WTC11 (cell line): ENCODE data around the gene PANX2. TPM values are rescaled to one million over a fixed set of nuclear protein-coding genes. Genes with fewer than 3 reads are reported as not detected.
A peak's percentile ranks its signal among the peaks of the same experiment; 100 is the strongest.

Experiments used
- ATAC-seq: fragments of 200-7000 bp; cut with Tn5 transposase; 2 replicates; pipeline ENCODE4 v1.10.0; 2021; ENCODE audit warnings: mild to moderate bottlenecking, moderate library complexity
- Bru-seq: library from RNA; stranded (reverse); fragments of 400-500 nt; gene quantifications from one replicate; lab custom pipeline; 2021; lab: Mats Ljungman, UMichigan
- CTCF ChIA-PET: fragments of 300-600 bp; sonication (Branson Sonifier 250); formaldehyde crosslinking; loops from one replicate; lab custom pipeline; 2021; ENCODE audit warnings: antibody characterized with exemption; lab: Charles Lee
- POLR2A ChIA-PET: fragments of 350-600 bp; sonication (Branson Sonifier 250); formaldehyde crosslinking; loops from one replicate; lab custom pipeline; 2021; ENCODE audit warnings: antibody characterized with exemption; lab: Charles Lee
- DNase-seq: peaks from one replicate; pipeline ENCODE4 v3.0.0; 2021; ENCODE audit warnings: low spot score
- H3K27ac Mint-ChIP-seq: 2 replicates; pipeline ENCODE4 v1.8.0; 2021; ENCODE audit warnings: mixed read lengths
- H3K27me3 Mint-ChIP-seq: 2 replicates; pipeline ENCODE4 v1.8.0; 2021; ENCODE audit warnings: low read depth, mild to moderate bottlenecking, moderate library complexity, mixed read lengths
- H3K36me3 Mint-ChIP-seq: 2 replicates; pipeline ENCODE4 v1.8.0; 2021; ENCODE audit warnings: mixed read lengths
- H3K4me1 Mint-ChIP-seq: 2 replicates; pipeline ENCODE4 v1.8.0; 2022; ENCODE audit warnings: mixed read lengths
- H3K4me3 Mint-ChIP-seq: 2 replicates; pipeline ENCODE4 v1.8.0; 2021; ENCODE audit warnings: mild to moderate bottlenecking, moderate library complexity, mixed read lengths
- H3K9me3 Mint-ChIP-seq: 2 replicates; pipeline ENCODE4 v1.8.0; 2021; ENCODE audit warnings: mixed read lengths
- ETV6 ChIP-seq: sonication (generic); formaldehyde crosslinking; IDR thresholded peaks from 2 replicates; pipeline ENCODE4 v1.8.1; 2022; ENCODE audit warnings: mild to moderate bottlenecking, missing genetic modification reagents
- FOXJ3 ChIP-seq: sonication (generic); formaldehyde crosslinking; IDR thresholded peaks from 2 replicates; pipeline ENCODE4 v1.9.0; 2021; ENCODE audit warnings: missing genetic modification reagents, mild to moderate bottlenecking, borderline replicate concordance
- FOXP1 ChIP-seq: sonication (generic); formaldehyde crosslinking; IDR thresholded peaks from 2 replicates; pipeline ENCODE4 v1.8.0; 2022; ENCODE audit warnings: missing genetic modification reagents, mild to moderate bottlenecking, moderate library complexity, borderline replicate concordance
- NFATC4 ChIP-seq: fragments of 250-450 bp; sonication (Bioruptor Pico); IDR thresholded peaks from 2 replicates; pipeline ENCODE4 v1.9.0; 2021; ENCODE audit warnings: mild to moderate bottlenecking
- NR3C1 ChIP-seq: sonication (generic); formaldehyde crosslinking; conservative IDR thresholded peaks from 2 replicates; pipeline ENCODE4 v1.8.1; 2023; ENCODE audit warnings: low read depth, mild to moderate bottlenecking, missing genetic modification reagents
- RORB ChIP-seq: fragments of 250-450 bp; sonication (Bioruptor Pico); IDR thresholded peaks from 2 replicates; pipeline ENCODE4 v1.9.0; 2021; ENCODE audit warnings: mild to moderate bottlenecking
- SP1 ChIP-seq: sonication (generic); formaldehyde crosslinking; conservative IDR thresholded peaks from 2 replicates; pipeline ENCODE4 v1.8.1; 2022; ENCODE audit warnings: missing genetic modification reagents
- ZBTB21 ChIP-seq: sonication (generic); formaldehyde crosslinking; IDR thresholded peaks from 2 replicates; pipeline ENCODE4 v1.8.1; 2023; ENCODE audit warnings: mild to moderate bottlenecking, missing genetic modification reagents, borderline replicate concordance
- ZNF121 ChIP-seq: sonication (generic); formaldehyde crosslinking; IDR thresholded peaks from 2 replicates; pipeline ENCODE4 v1.8.0; 2023; ENCODE audit warnings: missing genetic modification reagents
- ZNF138 ChIP-seq: sonication (generic); formaldehyde crosslinking; conservative IDR thresholded peaks from 2 replicates; pipeline ENCODE4 v1.8.1; 2022; ENCODE audit warnings: mild to moderate bottlenecking, moderate library complexity, missing genetic modification reagents
- ZNF416 ChIP-seq: fragments of 250-450 bp; sonication (Bioruptor Pico); IDR thresholded peaks from 2 replicates; pipeline ENCODE4 v1.9.0; 2021; ENCODE audit warnings: mild to moderate bottlenecking, inconsistent platforms
- long read RNA-seq, 3 experiments: library from RNA in 1 of 3; library from capped mRNA in 1 of 3; library from polyadenylated mRNA in 1 of 3; unstranded in 2 of 3; stranded (forward) in 1 of 3; transcript quantifications; one replicate each; pipeline ENCODE4 v2.0.0, GENCODE V29; 2021
- total RNA-seq: library from RNA; stranded (reverse); gene quantifications from 3 replicates; pipeline ENCODE4 v1.2.3, GENCODE V29; 2021
- TF ChIP-seq, protein P1 (sequence below): fragments of 250-450 bp; sonication (Bioruptor Pico); IDR thresholded peaks from 2 replicates; pipeline ENCODE4 v1.9.0; 2021; ENCODE audit warnings: mild to moderate bottlenecking, borderline replicate concordance
- TF ChIP-seq, protein P2 (sequence below): sonication (generic); formaldehyde crosslinking; IDR thresholded peaks from 2 replicates; pipeline ENCODE4 v1.8.1; 2023; ENCODE audit warnings: mild to moderate bottlenecking, missing genetic modification reagents
- TF ChIP-seq, protein P3 (sequence below): sonication (generic); formaldehyde crosslinking; IDR thresholded peaks from 2 replicates; pipeline ENCODE4 v1.8.0; 2022; ENCODE audit warnings: mild to moderate bottlenecking, missing genetic modification reagents
- TF ChIP-seq, protein P4 (sequence below): sonication (generic); formaldehyde crosslinking; IDR thresholded peaks from 2 replicates; pipeline ENCODE4 v1.8.0; 2022; ENCODE audit warnings: missing genetic modification reagents

PANX2 gene, protein sequence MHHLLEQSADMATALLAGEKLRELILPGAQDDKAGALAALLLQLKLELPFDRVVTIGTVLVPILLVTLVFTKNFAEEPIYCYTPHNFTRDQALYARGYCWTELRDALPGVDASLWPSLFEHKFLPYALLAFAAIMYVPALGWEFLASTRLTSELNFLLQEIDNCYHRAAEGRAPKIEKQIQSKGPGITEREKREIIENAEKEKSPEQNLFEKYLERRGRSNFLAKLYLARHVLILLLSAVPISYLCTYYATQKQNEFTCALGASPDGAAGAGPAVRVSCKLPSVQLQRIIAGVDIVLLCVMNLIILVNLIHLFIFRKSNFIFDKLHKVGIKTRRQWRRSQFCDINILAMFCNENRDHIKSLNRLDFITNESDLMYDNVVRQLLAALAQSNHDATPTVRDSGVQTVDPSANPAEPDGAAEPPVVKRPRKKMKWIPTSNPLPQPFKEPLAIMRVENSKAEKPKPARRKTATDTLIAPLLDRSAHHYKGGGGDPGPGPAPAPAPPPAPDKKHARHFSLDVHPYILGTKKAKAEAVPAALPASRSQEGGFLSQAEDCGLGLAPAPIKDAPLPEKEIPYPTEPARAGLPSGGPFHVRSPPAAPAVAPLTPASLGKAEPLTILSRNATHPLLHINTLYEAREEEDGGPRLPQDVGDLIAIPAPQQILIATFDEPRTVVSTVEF
- total RNA-seq (10.2 to 10.7 TPM (median 10.3 TPM) in 3 replicates), Bru-seq, nascent RNA (percentile 35 among the genes with signal in this experiment)
- long read RNA-seq, experiment 1, partial matches to known transcripts = 6 of 10 reads
- long read RNA-seq, experiment 1, other reads (novel, unspliced or antisense) = 2 of 10 reads
- long read RNA-seq, experiment 2, partial matches to known transcripts = 11 of 15 reads
- long read RNA-seq, experiment 2, other reads (novel, unspliced or antisense) = 3 of 15 reads
- long read RNA-seq, experiment 3 = 0 reads

DNA sequence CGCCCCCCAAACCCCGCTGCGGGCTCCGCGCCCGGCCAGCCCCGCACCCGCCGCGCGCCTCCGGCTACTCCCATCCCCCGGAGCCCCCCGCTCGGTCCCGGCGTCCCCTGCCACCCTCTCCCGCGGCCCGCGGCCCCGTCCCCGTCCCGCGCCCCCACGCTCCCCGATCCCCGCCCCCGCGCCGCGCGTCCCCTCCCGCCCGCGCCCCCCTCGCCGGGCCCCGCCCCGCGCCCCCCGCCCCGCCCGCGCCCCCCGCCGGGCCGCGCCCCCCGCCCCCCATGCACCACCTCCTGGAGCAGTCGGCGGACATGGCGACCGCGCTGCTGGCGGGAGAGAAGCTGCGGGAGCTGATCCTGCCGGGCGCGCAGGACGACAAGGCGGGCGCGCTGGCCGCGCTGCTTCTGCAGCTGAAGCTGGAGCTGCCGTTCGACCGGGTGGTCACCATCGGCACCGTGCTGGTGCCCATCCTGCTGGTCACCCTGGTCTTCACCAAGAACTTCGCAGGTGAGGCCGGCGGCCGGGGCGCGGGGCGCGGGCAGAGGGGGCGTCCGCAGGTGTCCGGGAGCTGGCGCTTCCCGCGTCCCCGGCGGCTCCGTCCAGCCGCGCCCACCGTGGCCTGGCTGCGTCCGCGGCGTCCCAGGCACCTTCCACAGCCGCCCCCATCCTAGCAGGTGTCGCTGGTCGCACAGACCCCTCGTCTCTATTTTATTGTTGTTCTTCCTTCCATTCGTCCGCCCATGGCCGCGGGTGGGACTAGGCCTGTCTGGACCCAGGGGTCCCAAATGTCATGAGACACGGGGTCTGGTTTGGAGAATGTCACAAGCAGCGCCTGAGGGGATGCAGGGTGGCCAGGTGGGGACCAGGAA, at the start of gene PANX2:
TSS of gene PANX2 (plus strand) at position 279 of the 866 bp plus-strand sequence. CDS start at position 279, 0 bp downstream.
- peak; percentile 33 for ATAC-seq

DNA sequence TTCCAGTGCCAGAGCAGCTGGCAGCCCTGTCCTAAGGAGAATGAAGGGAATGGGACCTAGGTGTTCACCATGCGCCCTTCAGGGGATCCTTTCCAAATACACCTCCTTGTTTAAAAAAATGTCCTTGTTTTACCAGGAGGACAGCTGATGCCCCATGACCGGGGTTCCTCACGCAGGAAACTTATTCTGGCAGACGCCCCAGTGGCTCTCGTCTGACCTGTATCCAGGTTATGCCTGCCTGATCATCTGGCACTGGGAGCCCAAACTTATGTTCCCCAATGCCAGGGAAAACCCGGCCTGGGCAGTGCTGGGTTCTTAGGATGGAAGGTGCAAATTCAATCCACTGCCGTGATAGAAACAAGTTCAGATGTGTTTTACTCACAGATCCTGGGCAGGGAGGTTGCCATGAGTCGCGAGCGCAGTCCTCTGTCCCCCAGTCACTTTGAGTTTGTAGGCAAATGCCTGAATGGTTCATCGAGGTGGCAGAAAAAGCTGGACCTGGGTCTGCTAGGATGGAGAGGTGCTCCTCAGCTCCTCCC, 49.3 kb upstream of the PANX2 start:
- ChIA-PET CTCF (interaction anchor here (1.1 kb wide), 1 partner anchor 62 kb away, joined by 3 read pairs; no protein-coding TSS in a partner anchor), POLR2A (no interaction called here)
- Mint-ChIP-seq H3K36me3 (no peaks in the 10 kb centered on the region), H3K27me3 (peaks cover 2% of the 10 kb centered on the region; the same call in 1 of the 2 replicates), H3K9me3 (peaks cover 20% of the 10 kb centered on the region), H3K4me3 (no peak overlapping the region), H3K27ac (no peak overlapping the region), H3K4me1 (no peaks in the 10 kb centered on the region)
- DNase-seq = no peak
- ATAC-seq = no peak
- TF ChIP-seq SP1 (CRISPR knock-in tag) = no peak
- no peak for TF ChIP-seq NFATC4 (CRISPR knock-in tag)
- TF ChIP-seq, protein P1, sequence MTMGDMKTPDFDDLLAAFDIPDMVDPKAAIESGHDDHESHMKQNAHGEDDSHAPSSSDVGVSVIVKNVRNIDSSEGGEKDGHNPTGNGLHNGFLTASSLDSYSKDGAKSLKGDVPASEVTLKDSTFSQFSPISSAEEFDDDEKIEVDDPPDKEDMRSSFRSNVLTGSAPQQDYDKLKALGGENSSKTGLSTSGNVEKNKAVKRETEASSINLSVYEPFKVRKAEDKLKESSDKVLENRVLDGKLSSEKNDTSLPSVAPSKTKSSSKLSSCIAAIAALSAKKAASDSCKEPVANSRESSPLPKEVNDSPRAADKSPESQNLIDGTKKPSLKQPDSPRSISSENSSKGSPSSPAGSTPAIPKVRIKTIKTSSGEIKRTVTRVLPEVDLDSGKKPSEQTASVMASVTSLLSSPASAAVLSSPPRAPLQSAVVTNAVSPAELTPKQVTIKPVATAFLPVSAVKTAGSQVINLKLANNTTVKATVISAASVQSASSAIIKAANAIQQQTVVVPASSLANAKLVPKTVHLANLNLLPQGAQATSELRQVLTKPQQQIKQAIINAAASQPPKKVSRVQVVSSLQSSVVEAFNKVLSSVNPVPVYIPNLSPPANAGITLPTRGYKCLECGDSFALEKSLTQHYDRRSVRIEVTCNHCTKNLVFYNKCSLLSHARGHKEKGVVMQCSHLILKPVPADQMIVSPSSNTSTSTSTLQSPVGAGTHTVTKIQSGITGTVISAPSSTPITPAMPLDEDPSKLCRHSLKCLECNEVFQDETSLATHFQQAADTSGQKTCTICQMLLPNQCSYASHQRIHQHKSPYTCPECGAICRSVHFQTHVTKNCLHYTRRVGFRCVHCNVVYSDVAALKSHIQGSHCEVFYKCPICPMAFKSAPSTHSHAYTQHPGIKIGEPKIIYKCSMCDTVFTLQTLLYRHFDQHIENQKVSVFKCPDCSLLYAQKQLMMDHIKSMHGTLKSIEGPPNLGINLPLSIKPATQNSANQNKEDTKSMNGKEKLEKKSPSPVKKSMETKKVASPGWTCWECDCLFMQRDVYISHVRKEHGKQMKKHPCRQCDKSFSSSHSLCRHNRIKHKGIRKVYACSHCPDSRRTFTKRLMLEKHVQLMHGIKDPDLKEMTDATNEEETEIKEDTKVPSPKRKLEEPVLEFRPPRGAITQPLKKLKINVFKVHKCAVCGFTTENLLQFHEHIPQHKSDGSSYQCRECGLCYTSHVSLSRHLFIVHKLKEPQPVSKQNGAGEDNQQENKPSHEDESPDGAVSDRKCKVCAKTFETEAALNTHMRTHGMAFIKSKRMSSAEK (CRISPR knock-in tag) = no peak
- TF ChIP-seq ZNF138 (CRISPR knock-in tag) = no peak
- no peak for TF ChIP-seq ZNF416
- TF ChIP-seq FOXP1 (CRISPR knock-in tag) = no peak
- TF ChIP-seq RORB (CRISPR knock-in tag) = no peak
- TF ChIP-seq ETV6 (CRISPR knock-in tag) = no peak
- TF ChIP-seq, protein P2, sequence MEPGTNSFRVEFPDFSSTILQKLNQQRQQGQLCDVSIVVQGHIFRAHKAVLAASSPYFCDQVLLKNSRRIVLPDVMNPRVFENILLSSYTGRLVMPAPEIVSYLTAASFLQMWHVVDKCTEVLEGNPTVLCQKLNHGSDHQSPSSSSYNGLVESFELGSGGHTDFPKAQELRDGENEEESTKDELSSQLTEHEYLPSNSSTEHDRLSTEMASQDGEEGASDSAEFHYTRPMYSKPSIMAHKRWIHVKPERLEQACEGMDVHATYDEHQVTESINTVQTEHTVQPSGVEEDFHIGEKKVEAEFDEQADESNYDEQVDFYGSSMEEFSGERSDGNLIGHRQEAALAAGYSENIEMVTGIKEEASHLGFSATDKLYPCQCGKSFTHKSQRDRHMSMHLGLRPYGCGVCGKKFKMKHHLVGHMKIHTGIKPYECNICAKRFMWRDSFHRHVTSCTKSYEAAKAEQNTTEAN (CRISPR knock-in tag) = no peak
- TF ChIP-seq ZNF121 (CRISPR knock-in tag) = no peak
- no peak for TF ChIP-seq FOXJ3 (CRISPR knock-in tag)
- no peak for TF ChIP-seq NR3C1 (CRISPR knock-in tag)
- TF ChIP-seq ZBTB21 (CRISPR knock-in tag) = no peak
- TF ChIP-seq, protein P3, sequence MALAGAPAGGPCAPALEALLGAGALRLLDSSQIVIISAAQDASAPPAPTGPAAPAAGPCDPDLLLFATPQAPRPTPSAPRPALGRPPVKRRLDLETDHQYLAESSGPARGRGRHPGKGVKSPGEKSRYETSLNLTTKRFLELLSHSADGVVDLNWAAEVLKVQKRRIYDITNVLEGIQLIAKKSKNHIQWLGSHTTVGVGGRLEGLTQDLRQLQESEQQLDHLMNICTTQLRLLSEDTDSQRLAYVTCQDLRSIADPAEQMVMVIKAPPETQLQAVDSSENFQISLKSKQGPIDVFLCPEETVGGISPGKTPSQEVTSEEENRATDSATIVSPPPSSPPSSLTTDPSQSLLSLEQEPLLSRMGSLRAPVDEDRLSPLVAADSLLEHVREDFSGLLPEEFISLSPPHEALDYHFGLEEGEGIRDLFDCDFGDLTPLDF = no peak

More for the DNA sequence above, at the start of gene PANX2:
- H3K9me3 Mint-ChIP-seq = no peaks in the 10 kb centered on the region
- H3K4me3 Mint-ChIP-seq = peak within 1 kb of the TSS; percentile 80
- H3K27me3 Mint-ChIP-seq = peaks cover 25% of the 10 kb centered on the region
- peak; percentile 44 for DNase-seq
- ChIA-PET POLR2A (no interaction called here), CTCF (interaction anchor here (0.8 to 1.5 kb wide), 6 partner anchors 19 to 140 kb away, joined by 3 to 8 read pairs (median 4); no protein-coding TSS in a partner anchor)
- H3K36me3 Mint-ChIP-seq = no peaks in the 10 kb centered on the region
- H3K27ac Mint-ChIP-seq = no peak within 1 kb of the TSS
- TF ChIP-seq FOXP1 (CRISPR knock-in tag) = no peak
- TF ChIP-seq, protein P4, sequence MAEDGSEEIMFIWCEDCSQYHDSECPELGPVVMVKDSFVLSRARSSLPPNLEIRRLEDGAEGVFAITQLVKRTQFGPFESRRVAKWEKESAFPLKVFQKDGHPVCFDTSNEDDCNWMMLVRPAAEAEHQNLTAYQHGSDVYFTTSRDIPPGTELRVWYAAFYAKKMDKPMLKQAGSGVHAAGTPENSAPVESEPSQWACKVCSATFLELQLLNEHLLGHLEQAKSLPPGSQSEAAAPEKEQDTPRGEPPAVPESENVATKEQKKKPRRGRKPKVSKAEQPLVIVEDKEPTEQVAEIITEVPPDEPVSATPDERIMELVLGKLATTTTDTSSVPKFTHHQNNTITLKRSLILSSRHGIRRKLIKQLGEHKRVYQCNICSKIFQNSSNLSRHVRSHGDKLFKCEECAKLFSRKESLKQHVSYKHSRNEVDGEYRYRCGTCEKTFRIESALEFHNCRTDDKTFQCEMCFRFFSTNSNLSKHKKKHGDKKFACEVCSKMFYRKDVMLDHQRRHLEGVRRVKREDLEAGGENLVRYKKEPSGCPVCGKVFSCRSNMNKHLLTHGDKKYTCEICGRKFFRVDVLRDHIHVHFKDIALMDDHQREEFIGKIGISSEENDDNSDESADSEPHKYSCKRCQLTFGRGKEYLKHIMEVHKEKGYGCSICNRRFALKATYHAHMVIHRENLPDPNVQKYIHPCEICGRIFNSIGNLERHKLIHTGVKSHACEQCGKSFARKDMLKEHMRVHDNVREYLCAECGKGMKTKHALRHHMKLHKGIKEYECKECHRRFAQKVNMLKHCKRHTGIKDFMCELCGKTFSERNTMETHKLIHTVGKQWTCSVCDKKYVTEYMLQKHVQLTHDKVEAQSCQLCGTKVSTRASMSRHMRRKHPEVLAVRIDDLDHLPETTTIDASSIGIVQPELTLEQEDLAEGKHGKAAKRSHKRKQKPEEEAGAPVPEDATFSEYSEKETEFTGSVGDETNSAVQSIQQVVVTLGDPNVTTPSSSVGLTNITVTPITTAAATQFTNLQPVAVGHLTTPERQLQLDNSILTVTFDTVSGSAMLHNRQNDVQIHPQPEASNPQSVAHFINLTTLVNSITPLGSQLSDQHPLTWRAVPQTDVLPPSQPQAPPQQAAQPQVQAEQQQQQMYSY = peak; percentile 33; the same call in 1 of the 2 replicates
- peaks cover 3% of the 10 kb centered on the region; the same call in 1 of the 2 replicates for H3K4me1 Mint-ChIP-seq
